GM12878 (cell line): ENCODE data around the gene DIPK1A. TPM values are rescaled to one million over a fixed set of nuclear protein-coding genes. Genes with fewer than 3 reads are reported as not detected.

Experiments used
- ATAC-seq: fragments of 200-7000 bp; cut with Tn5 transposase; 3 replicates; pipeline ENCODE4 v1.9.1; 2020; ENCODE audit warnings: mild to moderate bottlenecking, moderate library complexity
- BruUV-seq: library from RNA; stranded (reverse); fragments of 400-500 nt; replicated peaks from 2 replicates; lab custom pipeline; 2021; lab: Mats Ljungman, UMichigan
- CTCF ChIA-PET: fragments of 300-600 bp; sonication (Branson Sonifier 250); formaldehyde crosslinking; extraction: SDS; loops from one replicate; lab custom pipeline; 2021; ENCODE audit warnings: inconsistent platforms; lab: Yijun Ruan, JAX
- POLR2A ChIA-PET: fragments of 350-600 bp; formaldehyde crosslinking; extraction: SDS; loops from one replicate; lab custom pipeline; 2021; ENCODE audit warnings: inconsistent platforms; lab: Charles Lee
- RAD21 ChIA-PET: fragments of 300-600 bp; sonication (Branson Sonifier 250); formaldehyde crosslinking; loops from one replicate; lab custom pipeline; 2023; ENCODE audit warnings: antibody characterized with exemption; ENCODE audit not compliant: unreplicated experiment; lab: Charles Lee
- SMC1A ChIA-PET: fragments of 300-600 bp; sonication (Branson Sonifier 250); formaldehyde crosslinking; loops from one replicate; lab custom pipeline; 2023; ENCODE audit not compliant: unreplicated experiment, uncharacterized antibody; lab: Charles Lee
- DNase-seq: peaks from one replicate; pipeline ENCODE4 v3.0.0-alpha.2; 2011; ENCODE audit warnings: low read depth, low spot score
- FAIRE-seq: peaks from 3 replicates; lab custom pipeline; 2011; peaks lifted over from hg19 to GRCh38; lab: Jason Lieb, UNC
- H2AFZ ChIP-seq: 2 replicates; pipeline ENCODE4 v1.6.0; 2011; ENCODE audit warnings: low read depth, low read length, control low read depth; ENCODE audit not compliant: control insufficient read depth
- H3K27ac ChIP-seq: 2 replicates; pipeline ENCODE4 v1.5.1; 2011; ENCODE audit warnings: control low read depth; ENCODE audit not compliant: control insufficient read depth, insufficient read depth
- H3K27me3 ChIP-seq, 2 experiments: replicated peaks in 1 of 2; 2 replicates each; pipeline versions ENCODE4 v1.6.0 to v1.6.1; 2011; ENCODE audit warnings: low read length in 1 of 2; ENCODE audit not compliant: control insufficient read depth in 2 of 2, insufficient read depth in 2 of 2
- H3K36me3 ChIP-seq, 2 experiments: 2 replicates each; pipeline ENCODE4 v1.5.1; 2011; ENCODE audit warnings: low read length in 1 of 2; ENCODE audit not compliant: control insufficient read depth in 2 of 2, insufficient read depth in 2 of 2
- H3K4me1 ChIP-seq: 2 replicates; pipeline ENCODE4 v1.6.1; 2011; ENCODE audit warnings: mild to moderate bottlenecking, low read length, moderate library complexity, mixed read lengths; ENCODE audit not compliant: control insufficient read depth, insufficient read depth
- H3K4me2 ChIP-seq: 2 replicates; pipeline ENCODE4 v1.6.0; 2011; ENCODE audit warnings: control low read depth; ENCODE audit not compliant: control insufficient read depth, insufficient read depth
- H3K4me3 ChIP-seq: fragments of 200-600 bp; sonication (generic); 2 replicates; pipeline ENCODE4 v1.5.1; 2016
- H3K79me2 ChIP-seq: 2 replicates; pipeline ENCODE4 v1.6.0; 2011; ENCODE audit warnings: low read length; ENCODE audit not compliant: control insufficient read depth, insufficient read depth
- H3K9ac ChIP-seq: 2 replicates; pipeline ENCODE4 v1.8.0; 2011; ENCODE audit warnings: low read length, control low read depth, mixed read lengths; ENCODE audit not compliant: control insufficient read depth, insufficient read depth
- H3K9me3 ChIP-seq: replicated peaks from 3 replicates; pipeline ENCODE4 v1.5.1; 2011; ENCODE audit warnings: mild to moderate bottlenecking, low read length; ENCODE audit not compliant: control insufficient read depth, insufficient read depth
- H4K20me1 ChIP-seq: 2 replicates; pipeline ENCODE4 v1.6.0; 2011; ENCODE audit not compliant: control insufficient read depth, insufficient read depth
- BCL11A ChIP-seq: IDR thresholded peaks from 2 replicates; pipeline ENCODE4 v1.6.1; 2011; ENCODE audit warnings: low read depth, low read length
- E2F4 ChIP-seq: IDR thresholded peaks from 2 replicates; pipeline ENCODE4 v1.6.1; 2012; ENCODE audit warnings: low read depth, low read length, improper control_type of control experiment
- EP300 ChIP-seq, 2 experiments: fragments of 150-350 bp in 1 of 2; IDR thresholded peaks; 2 replicates each; pipeline ENCODE4 v1.6.1; 2011 to 2012; ENCODE audit warnings: low read depth in 2 of 2, low read length in 2 of 2, borderline replicate concordance in 1 of 2, improper control_type of control experiment in 1 of 2, inconsistent platforms in 1 of 2; ENCODE audit not compliant: control insufficient read depth in 1 of 2
- KAT2A ChIP-seq: conservative IDR thresholded peaks from 2 replicates; pipeline ENCODE4 v1.6.1; 2011; ENCODE audit warnings: low read depth, low read length; ENCODE audit not compliant: control insufficient read depth
- NBN ChIP-seq: fragments of 450-650 bp; IDR thresholded peaks from 2 replicates; pipeline ENCODE4 v1.6.1; 2016
- NRF1 ChIP-seq: conservative IDR thresholded peaks from 2 replicates; pipeline ENCODE4 v1.6.1; 2011; ENCODE audit warnings: mild to moderate bottlenecking, low read depth, low read length, improper control_type of control experiment
- SKIL ChIP-seq: fragments of 450-650 bp; IDR thresholded peaks from 2 replicates; pipeline ENCODE4 v1.6.1; 2017; ENCODE audit warnings: mild to moderate bottlenecking, low read depth, inconsistent platforms; ENCODE audit not compliant: poor library complexity, severe bottlenecking
- SMAD1 ChIP-seq: fragments of 450-650 bp; IDR thresholded peaks from 2 replicates; pipeline ENCODE4 v1.6.1; 2018; ENCODE audit warnings: mild to moderate bottlenecking, low read depth; ENCODE audit not compliant: partially characterized antibody
- SUPT20H ChIP-seq: IDR thresholded peaks from 2 replicates; pipeline ENCODE4 v1.6.1; 2011; ENCODE audit warnings: low read depth, mild to moderate bottlenecking, low read length, moderate library complexity, borderline replicate concordance; ENCODE audit not compliant: control insufficient read depth
- TARDBP ChIP-seq: IDR thresholded peaks from 2 replicates; pipeline ENCODE4 v1.6.1; 2016; ENCODE audit warnings: borderline replicate concordance
- ZNF24 ChIP-seq: fragments of 450-650 bp; IDR thresholded peaks from 2 replicates; pipeline ENCODE4 v1.6.1; 2017; ENCODE audit warnings: antibody characterized with exemption, mild to moderate bottlenecking
- ZNF274 ChIP-seq: IDR thresholded peaks from one replicate; pipeline ENCODE4 v1.8.0; 2011; ENCODE audit not compliant: insufficient read length, insufficient read depth
- ZNF622 ChIP-seq: fragments of 450-650 bp; IDR thresholded peaks from 2 replicates; pipeline ENCODE4 v1.6.1; 2017; ENCODE audit warnings: mild to moderate bottlenecking, inconsistent platforms
- ZNF687 ChIP-seq: fragments of 450-650 bp; IDR thresholded peaks from 2 replicates; pipeline ENCODE4 v1.6.1; 2017; ENCODE audit warnings: mild to moderate bottlenecking, moderate library complexity
- WGBS: methylation state at CpG from one replicate; pipeline ENCODE4 v1.1.6; 2016; ENCODE audit warnings: low lambda C conversion rate; ENCODE audit not compliant: insufficient replicate concordance, insufficient coverage; ENCODE audit errors: missing lambda C conversion rate; 5-methylcytosine and 5-hydroxymethylcytosine counted together
- in situ Hi-C: fragments of 300-500 bp; cut with MboI; formaldehyde crosslinking; loops from 9 replicates; pipeline ENCODE4 v1.14.3; 2018; ENCODE audit warnings: mixed read lengths
- intact Hi-C: fragments of 100-400 bp; cut with micrococcal nuclease; formaldehyde crosslinking; loops from one replicate; pipeline ENCODE4 v1.14.2; 2022; ENCODE audit not compliant: unreplicated experiment
- polyA plus RNA-seq, 11 experiments: library from polyadenylated mRNA; depleted of rRNA in 4 of 11; unstranded in 6 of 11; stranded (reverse) in 5 of 11; fragments of >200 nt; fragmentation: Nextera tagmentation in 4 of 11; fragmentation: Illumina TruSeq in 1 of 11; extraction: Ambion mirVana in 4 of 11; extraction: Trizol in 1 of 11; gene quantifications; 1 replicate in 1 of 11; 2 replicates in 10 of 11; pipeline versions ENCODE4 v1.2.1 to v1.2.3, GENCODE V29; 2011 to 2016; ENCODE audit warnings: inconsistent platforms in 2 of 11, missing spikeins in 2 of 11, low read depth in 1 of 11
- total RNA-seq, 4 experiments: library from RNA; depleted of rRNA in 3 of 4; stranded (reverse); fragments of >200 nt in 3 of 4; fragmentation: Illumina TruSeq in 1 of 4; extraction: Trizol in 1 of 4; gene quantifications; 2 replicates each; pipeline versions ENCODE4 v1.2.1 to v1.2.3, GENCODE V29; 2013 to 2021

DIPK1A gene
- total and polyA plus RNA-seq, 10 of the 15 experiments (the other 5 are each of a cell fraction or from before 2014, with no cell fraction given) = 4.9 to 15.0 (median 9.7) TPM

- POLR2A ChIA-PET = interaction anchor here (0.6 to 1.3 kb wide), 3 partner anchors 8 to 14 kb away, joined by 3 to 5 read pairs (median 3); no protein-coding TSS in a partner anchor
- 98% methylated on average over 8 of the region's 8 CpGs for WGBS
- TF ChIP-seq SUPT20H (no peak), SMAD1 (no peak), ZNF687 (no peak), ZNF274 (no peak), E2F4 (no peak), BCL11A (no peak), KAT2A (no peak), SKIL (no peak), TARDBP (no peak), NRF1 (no peak), ZNF24 (no peak), NBN (no peak), EP300 (IDR thresholded peaks at IDR 0.05; ENCODE audit: borderline replicate concordance in 1 of 2, control insufficient read depth in 1 of 2, low read depth in 2 of 2, low read length in 2 of 2) (no peak), ZNF622 (no peak)
Measured at GRCh38 chr1:92921031-92922023, 39.9 kb downstream of the DIPK1A start.

More at GRCh38 chr1:92921031-92922023, 39.9 kb downstream of the DIPK1A start:
- Histone ChIP-seq H3K36me3 (no peaks in the 10 kb centered on the region), H3K9ac (no peak overlapping the region), H3K79me2 (no peaks in the 10 kb centered on the region; the same call in 1 of the 2 replicates), H3K4me3 (no peak overlapping the region), H2AFZ (no peak overlapping the region), H4K20me1 (no peaks in the 10 kb centered on the region), H3K27me3 (no peaks in the 10 kb centered on the region), H3K9me3 (no peaks in the 10 kb centered on the region; the same call in 2 of the 3 replicates), H3K4me1 (no peaks in the 10 kb centered on the region), H3K4me2 (no peak overlapping the region), H3K27ac (no peak overlapping the region)
- SMC1A ChIA-PET = interaction anchor here (0.6 to 1.5 kb wide), 5 partner anchors 8 to 73 kb away, joined by 3 to 4 read pairs (median 3); no protein-coding TSS in a partner anchor
- ATAC-seq (no peak), FAIRE-seq (no peak), DNase-seq (no peak)
- intact Hi-C loops = no loop called here
- no TSS peak for BruUV-seq
- CTCF ChIA-PET = interaction anchor here (0.8 to 1.4 kb wide), 4 partner anchors 8 to 62 kb away, joined by 3 to 4 read pairs (median 4); no protein-coding TSS in a partner anchor
- RAD21 ChIA-PET = no interaction called here
- in situ Hi-C loops = no loop called here
